ENCODE results near the gene CNTNAP2. TPM values are rescaled to one million over a fixed set of nuclear protein-coding genes. Genes with fewer than 3 reads are reported as not detected.

CNTNAP2 gene
- total RNA-seq, 1 experiment from 2014 or later, result 64.5 TPM

- H3K14ac ChIP-seq (ENCODE audit: insufficient read depth, low read length), result no peak overlapping the region
- DNase-seq, result peak; percentile 33
- no peak overlapping the region for H4K8ac ChIP-seq (replicated peaks; ENCODE audit: insufficient read length, low read depth, low read length)
- Mint-ChIP-seq H3K36me3 (ENCODE audit: insufficient read depth in 1 of 3, low read depth in 3 of 3) (peaks cover 4 to 14% (median 7%) of the 10 kb centered on the region in 3 experiments), H3K27me3 (ENCODE audit: low read depth) (no peaks in the 10 kb centered on the region; the same call in 1 of the 2 replicates), H3K27ac (peak overlapping the region in 1 of 3 experiments; percentile 82; a peak in 1 of 7 replicates), H3K4me1 (peaks cover 6 to 8% of the 10 kb centered on the region in 2 experiments), H3K9me3 (peaks cover 12% of the 10 kb centered on the region in 2 experiments), H3K4me3 (no peak overlapping the region)
- no peak overlapping the region for H3K4ac ChIP-seq (ENCODE audit: low read depth, low read length)
- H3K27me3 ChIP-seq (ENCODE audit: insufficient read depth, low read length), result no peaks in the 10 kb centered on the region
- no peak overlapping the region for H2BK12ac ChIP-seq (ENCODE audit: insufficient read length, low read depth, low read length)
- no peak overlapping the region for H4K5ac ChIP-seq (ENCODE audit: insufficient read length, low read depth, low read length)
- no peak overlapping the region for H2AK5ac ChIP-seq (ENCODE audit: insufficient read length, low read length)
- H3K4me1 ChIP-seq (ENCODE audit: insufficient read depth, low read length), result peaks cover 2% of the 10 kb centered on the region; the same call in 1 of the 2 replicates
- no peaks in the 10 kb centered on the region for H3K9me3 ChIP-seq (ENCODE audit: control insufficient read depth, low read depth, low read length)
- H3K18ac ChIP-seq (ENCODE audit: insufficient read length, low read depth, low read length), result no peak overlapping the region
- no peak overlapping the region for H2AFZ ChIP-seq (ENCODE audit: low read length)
- H2BK15ac ChIP-seq (ENCODE audit: low read depth, low read length), result no peak overlapping the region
- no peak overlapping the region for H3T11ph ChIP-seq (ENCODE audit: low read length)
- H3K56ac ChIP-seq (ENCODE audit: insufficient read length, low read depth, low read length), result no peak overlapping the region
- no peaks in the 10 kb centered on the region for H4K20me1 ChIP-seq (ENCODE audit: control insufficient read depth, insufficient read depth, insufficient read length)
- no peak overlapping the region for H3K27ac ChIP-seq (ENCODE audit: insufficient read length, low read depth, low read length)
- no peak overlapping the region for H3K23ac ChIP-seq (ENCODE audit: insufficient read length, low read depth, low read length)
- no peak overlapping the region for H2BK20ac ChIP-seq (ENCODE audit: low read depth, low read length, poor library complexity, severe bottlenecking)
- no peaks in the 10 kb centered on the region for H3K79me1 ChIP-seq (ENCODE audit: insufficient read depth, low read depth, low read length, poor library complexity, severe bottlenecking)
- no peak overlapping the region for H3K4me2 ChIP-seq (ENCODE audit: insufficient read depth, insufficient read length, low read length)
- H3K23me2 ChIP-seq (ENCODE audit: insufficient read length, low read depth, low read length, poor library complexity, severe bottlenecking), result no peaks in the 10 kb centered on the region
- no peak overlapping the region for H2BK5ac ChIP-seq (ENCODE audit: insufficient read length, low read length)
- TF ChIP-seq CTCF (conservative IDR thresholded peaks at IDR 0.05), result no peak
- H3K9ac ChIP-seq (ENCODE audit: extremely low read depth, insufficient read length, low read length), result no peak overlapping the region
- no peak overlapping the region for H2BK120ac ChIP-seq (ENCODE audit: low read depth, low read length, poor library complexity, severe bottlenecking)
- no peak overlapping the region for H4K91ac ChIP-seq (ENCODE audit: insufficient read length, low read depth, low read length)
- no peaks in the 10 kb centered on the region for H3K79me2 ChIP-seq (ENCODE audit: insufficient read depth, low read length)
- WGBS (ENCODE audit: extremely low coverage, insufficient read length, low lambda C conversion rate), result no CpG with 5 or more reads among the region's 2 CpGs
Measured at GRCh38 chr7:146826329-146826728, 709.7 kb downstream of the CNTNAP2 start.
